K562 (cell line): ENCODE data around the gene ME3. TPM values are rescaled to one million over a fixed set of nuclear protein-coding genes. Genes with fewer than 3 reads are reported as not detected.

Experiments
- ATAC-seq: fragments of 200-7000 bp; cut with Tn5 transposase; 3 replicates; pipeline ENCODE4 v1.9.1; 2020; ENCODE audit warnings: moderate library complexity
- BruUV-seq: library from RNA; stranded (reverse); fragments of 400-500 nt; replicated peaks from 2 replicates; lab custom pipeline; 2021; lab: Mats Ljungman, UMichigan
- CTCF ChIA-PET: fragments of 300-600 bp; formaldehyde crosslinking; extraction: SDS; loops from one replicate; lab custom pipeline; 2021; ENCODE audit warnings: low intra/inter-chr PET ratio; lab: Yijun Ruan, JAX
- POLR2A ChIA-PET: fragments of 300-600, 350-650 bp; sonication (Branson Sonifier 250); formaldehyde crosslinking; extraction: SDS; loops from one replicate; lab custom pipeline; 2021; ENCODE audit warnings: antibody characterized with exemption, inconsistent platforms; lab: Yijun Ruan, JAX
- DNase-seq, 4 experiments: peaks; one replicate each; pipeline versions ENCODE4 v3.0.0 to v3.0.0-alpha.2; 2011 to 2018; ENCODE audit warnings: low spot score in 3 of 4, mixed read lengths in 3 of 4; ENCODE audit errors: extremely low read depth in 1 of 4
- FAIRE-seq: peaks from 2 replicates; lab custom pipeline; 2011; peaks lifted over from hg19 to GRCh38; lab: Jason Lieb, UNC
- H2AFZ ChIP-seq: 2 replicates; pipeline ENCODE4 v1.6.0; 2011; ENCODE audit warnings: low read depth, low read length, control low read depth, inconsistent platforms
- H3K27ac ChIP-seq: fragments of 200-600 bp; 3 replicates; pipeline ENCODE4 v1.8.0; 2011; ENCODE audit warnings: low read depth, mild to moderate bottlenecking, control low read depth, inconsistent platforms, low read length, moderate library complexity, mixed read lengths; ENCODE audit errors: extremely low read depth
- H3K27me3 ChIP-seq, 2 experiments: fragments of 300-600 bp in 1 of 2; 2 replicates in 1 of 2; 3 replicates in 1 of 2; pipeline versions ENCODE4 v1.6.0 to v1.8.0; 2011; ENCODE audit warnings: inconsistent platforms in 2 of 2, low read length in 2 of 2, mild to moderate bottlenecking in 1 of 2, mixed read lengths in 1 of 2, moderate library complexity in 1 of 2; ENCODE audit not compliant: control insufficient read depth in 2 of 2, insufficient read depth in 2 of 2
- H3K36me3 ChIP-seq: fragments of 300-600 bp; 3 replicates; pipeline ENCODE4 v1.8.0; 2011; ENCODE audit warnings: mild to moderate bottlenecking, low read length, inconsistent platforms; ENCODE audit not compliant: control insufficient read depth, insufficient read depth
- H3K4me1 ChIP-seq, 2 experiments: fragments of 200-600 bp in 1 of 2; replicated peaks in 1 of 2; 2 replicates in 1 of 2; 3 replicates in 1 of 2; pipeline versions ENCODE4 v1.5.1 to v1.8.0; 2011; ENCODE audit warnings: inconsistent platforms in 2 of 2, low read length in 2 of 2, mild to moderate bottlenecking in 1 of 2, mixed read lengths in 1 of 2, moderate library complexity in 1 of 2; ENCODE audit not compliant: control insufficient read depth in 2 of 2, insufficient read depth in 2 of 2
- H3K4me2 ChIP-seq: 2 replicates; pipeline ENCODE4 v1.6.1; 2011; ENCODE audit warnings: low read length, control low read depth, inconsistent platforms, mixed read lengths; ENCODE audit not compliant: insufficient read depth
- H3K4me3 ChIP-seq: fragments of 200-600 bp; sonication (generic), shearing (Covaris generic); 2 replicates; pipeline ENCODE4 v1.5.1; 2016; ENCODE audit warnings: control low read depth, inconsistent platforms
- H3K79me2 ChIP-seq: fragments of 200-600 bp; 3 replicates; pipeline ENCODE4 v1.8.0; 2011; ENCODE audit warnings: low read length, inconsistent platforms; ENCODE audit not compliant: control insufficient read depth, insufficient read depth
- H3K9ac ChIP-seq, 2 experiments: 2 replicates each; pipeline versions ENCODE4 v1.6.0 to v1.6.1; 2011; ENCODE audit warnings: low read depth in 2 of 2, low read length in 2 of 2, control low read depth in 1 of 2, inconsistent platforms in 1 of 2, mild to moderate bottlenecking in 1 of 2, mixed read lengths in 1 of 2; ENCODE audit not compliant: insufficient read depth in 1 of 2
- H3K9me1 ChIP-seq: one replicate; pipeline ENCODE4 v1.6.0; 2011; ENCODE audit warnings: inconsistent platforms, mild to moderate bottlenecking, low read length, moderate library complexity; ENCODE audit not compliant: control insufficient read depth, insufficient read depth
- H3K9me3 ChIP-seq: replicated peaks from 2 replicates; pipeline ENCODE4 v1.5.1; 2011; ENCODE audit warnings: low read depth, low read length, inconsistent platforms; ENCODE audit not compliant: control insufficient read depth, insufficient read depth
- H4K20me1 ChIP-seq: replicated peaks from 2 replicates; pipeline ENCODE4 v1.6.1; 2011; ENCODE audit warnings: low read length, inconsistent platforms, mixed read lengths; ENCODE audit not compliant: control insufficient read depth, insufficient read depth
- BMI1 ChIP-seq: fragments of 150-350 bp; IDR thresholded peaks from 2 replicates; pipeline ENCODE4 v1.6.1; 2014; ENCODE audit warnings: low read length
- CREM ChIP-seq: IDR thresholded peaks from 2 replicates; pipeline ENCODE4 v1.6.1; 2014; ENCODE audit warnings: antibody characterized with exemption, low read depth
- ELF2 ChIP-seq: fragments of 250-450 bp; sonication (Bioruptor Pico); IDR thresholded peaks from 2 replicates; pipeline ENCODE4 v1.5.0; 2021; ENCODE audit warnings: mild to moderate bottlenecking
- IRF2 ChIP-seq: sonication (generic); formaldehyde crosslinking; IDR thresholded peaks from 2 replicates; pipeline ENCODE4 v1.8.1; 2022; ENCODE audit warnings: mild to moderate bottlenecking, missing genetic modification reagents
- KAT2B ChIP-seq: IDR thresholded peaks from one replicate; pipeline ENCODE4 v1.6.1; 2012; ENCODE audit warnings: low read depth, mild to moderate bottlenecking, control low read depth, inconsistent platforms, low read length, moderate library complexity
- PYGO2 ChIP-seq: fragments of 450-650 bp; IDR thresholded peaks from 2 replicates; pipeline ENCODE4 v1.6.1; 2016; ENCODE audit warnings: mild to moderate bottlenecking, missing genetic modification characterization, moderate library complexity, missing compliant biosample characterization
- RFX1 ChIP-seq: fragments of 450-650 bp; IDR thresholded peaks from 2 replicates; pipeline ENCODE4 v1.6.1; 2016; ENCODE audit warnings: mild to moderate bottlenecking, moderate library complexity
- SRSF9 ChIP-seq: fragments of 200-400 bp; formaldehyde crosslinking; IDR thresholded peaks from 2 replicates; pipeline ENCODE4 v1.6.1; 2017; ENCODE audit warnings: low read depth, low read length, borderline replicate concordance
- U2AF1 ChIP-seq: fragments of 200-400 bp; formaldehyde crosslinking; optimal IDR thresholded peaks from 2 replicates; pipeline ENCODE3; 2017; ENCODE audit warnings: mild to moderate bottlenecking, low read depth, low read length, moderate library complexity
- ZNF830 ChIP-seq: fragments of 250-450 bp; sonication (Bioruptor Pico); IDR thresholded peaks from 2 replicates; pipeline ENCODE4 v1.5.0; 2021; ENCODE audit warnings: mild to moderate bottlenecking
- WGBS: fragments of 100-300 bp; shearing (Covaris generic); methylation state at CpG from one replicate; pipeline ENCODE4 v1.1.6; 2016; ENCODE audit warnings: low coverage, mixed read lengths; ENCODE audit not compliant: insufficient coverage; ENCODE audit errors: missing lambda C conversion rate; 5-methylcytosine and 5-hydroxymethylcytosine counted together
- in situ Hi-C: fragments of 300-500 bp; cut with MboI; formaldehyde crosslinking; loops from 4 replicates; pipeline ENCODE4 v1.15.0; 2018; ENCODE audit warnings: inconsistent platforms, mixed read lengths
- intact Hi-C: fragments of 100-400 bp; cut with micrococcal nuclease; formaldehyde crosslinking; loops from 2 replicates; pipeline ENCODE4 v1.14.2; 2022
- polyA plus RNA-seq, 8 experiments: library from polyadenylated mRNA; depleted of rRNA in 4 of 8; stranded (reverse) in 5 of 8; unstranded in 3 of 8; fragments of >200 nt; fragmentation: Nextera tagmentation in 2 of 8; fragmentation: Illumina TruSeq in 1 of 8; extraction: Ambion mirVana in 2 of 8; extraction: Trizol in 1 of 8; gene quantifications; 2 replicates each; pipeline versions ENCODE4 v1.2.1 to v1.2.3, GENCODE V29; 2011 to 2014; ENCODE audit warnings: inconsistent platforms in 1 of 8, missing spikeins in 1 of 8
- total RNA-seq, 7 experiments: library from RNA; depleted of rRNA in 6 of 7; stranded (reverse); fragments of >200 nt in 6 of 7; fragmentation: Illumina TruSeq in 2 of 7; extraction: Trizol in 2 of 7; gene quantifications; 2 replicates each; pipeline versions ENCODE4 v1.2.1 to v1.2.3, GENCODE V29; 2011 to 2021; ENCODE audit warnings: low replicate concordance in 1 of 7
- TF ChIP-seq, protein P1 (sequence below): sonication (generic); formaldehyde crosslinking; IDR thresholded peaks from 2 replicates; pipeline ENCODE4 v1.8.0; 2023; ENCODE audit warnings: mild to moderate bottlenecking, missing genetic modification reagents
- TF ChIP-seq, protein P2 (sequence below), 2 experiments: fragments of 450-650 bp; formaldehyde crosslinking in 1 of 2; IDR thresholded peaks; 2 replicates each; pipeline versions ENCODE4 v1.4.0 to v1.6.1; 2014 to 2020; ENCODE audit warnings: mild to moderate bottlenecking in 2 of 2, borderline replicate concordance in 1 of 2, low read depth in 1 of 2

Gene ME3
- total and polyA plus RNA-seq, 9 of the 15 experiments (the other 6 are each of a cell fraction or from before 2014, with no cell fraction given), result not detected

DNA sequence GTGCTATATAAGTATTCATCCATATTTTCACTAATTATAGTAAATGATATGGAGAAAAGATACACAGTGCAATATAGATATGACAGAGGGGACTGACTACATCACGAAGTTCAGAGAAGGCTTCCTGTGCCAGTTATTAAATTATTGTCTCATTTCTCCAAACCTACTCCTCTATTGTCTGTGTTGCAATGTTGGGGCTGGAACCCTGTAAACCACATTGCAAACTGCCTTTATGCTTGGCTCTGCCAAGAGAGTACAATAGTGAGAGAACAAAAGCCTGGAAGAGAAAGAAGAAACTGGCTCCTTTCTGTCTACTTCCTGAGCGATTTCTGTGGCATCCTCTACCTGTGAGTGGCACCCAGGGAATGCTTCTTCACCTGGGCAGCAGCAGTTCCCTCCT is 46.4 kb downstream of the ME3 start:
- CTCF ChIA-PET, result no interaction called here
- no peak for TF ChIP-seq KAT2B
- no peak for TF ChIP-seq ZNF830
- TF ChIP-seq ELF2 (CRISPR knock-in tag), result no peak
- no peak for TF ChIP-seq IRF2 (CRISPR knock-in tag)
- TF ChIP-seq, protein P1, sequence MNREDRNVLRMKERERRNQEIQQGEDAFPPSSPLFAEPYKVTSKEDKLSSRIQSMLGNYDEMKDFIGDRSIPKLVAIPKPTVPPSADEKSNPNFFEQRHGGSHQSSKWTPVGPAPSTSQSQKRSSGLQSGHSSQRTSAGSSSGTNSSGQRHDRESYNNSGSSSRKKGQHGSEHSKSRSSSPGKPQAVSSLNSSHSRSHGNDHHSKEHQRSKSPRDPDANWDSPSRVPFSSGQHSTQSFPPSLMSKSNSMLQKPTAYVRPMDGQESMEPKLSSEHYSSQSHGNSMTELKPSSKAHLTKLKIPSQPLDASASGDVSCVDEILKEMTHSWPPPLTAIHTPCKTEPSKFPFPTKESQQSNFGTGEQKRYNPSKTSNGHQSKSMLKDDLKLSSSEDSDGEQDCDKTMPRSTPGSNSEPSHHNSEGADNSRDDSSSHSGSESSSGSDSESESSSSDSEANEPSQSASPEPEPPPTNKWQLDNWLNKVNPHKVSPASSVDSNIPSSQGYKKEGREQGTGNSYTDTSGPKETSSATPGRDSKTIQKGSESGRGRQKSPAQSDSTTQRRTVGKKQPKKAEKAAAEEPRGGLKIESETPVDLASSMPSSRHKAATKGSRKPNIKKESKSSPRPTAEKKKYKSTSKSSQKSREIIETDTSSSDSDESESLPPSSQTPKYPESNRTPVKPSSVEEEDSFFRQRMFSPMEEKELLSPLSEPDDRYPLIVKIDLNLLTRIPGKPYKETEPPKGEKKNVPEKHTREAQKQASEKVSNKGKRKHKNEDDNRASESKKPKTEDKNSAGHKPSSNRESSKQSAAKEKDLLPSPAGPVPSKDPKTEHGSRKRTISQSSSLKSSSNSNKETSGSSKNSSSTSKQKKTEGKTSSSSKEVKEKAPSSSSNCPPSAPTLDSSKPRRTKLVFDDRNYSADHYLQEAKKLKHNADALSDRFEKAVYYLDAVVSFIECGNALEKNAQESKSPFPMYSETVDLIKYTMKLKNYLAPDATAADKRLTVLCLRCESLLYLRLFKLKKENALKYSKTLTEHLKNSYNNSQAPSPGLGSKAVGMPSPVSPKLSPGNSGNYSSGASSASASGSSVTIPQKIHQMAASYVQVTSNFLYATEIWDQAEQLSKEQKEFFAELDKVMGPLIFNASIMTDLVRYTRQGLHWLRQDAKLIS (CRISPR knock-in tag), result no peak
- TF ChIP-seq, protein P2, sequence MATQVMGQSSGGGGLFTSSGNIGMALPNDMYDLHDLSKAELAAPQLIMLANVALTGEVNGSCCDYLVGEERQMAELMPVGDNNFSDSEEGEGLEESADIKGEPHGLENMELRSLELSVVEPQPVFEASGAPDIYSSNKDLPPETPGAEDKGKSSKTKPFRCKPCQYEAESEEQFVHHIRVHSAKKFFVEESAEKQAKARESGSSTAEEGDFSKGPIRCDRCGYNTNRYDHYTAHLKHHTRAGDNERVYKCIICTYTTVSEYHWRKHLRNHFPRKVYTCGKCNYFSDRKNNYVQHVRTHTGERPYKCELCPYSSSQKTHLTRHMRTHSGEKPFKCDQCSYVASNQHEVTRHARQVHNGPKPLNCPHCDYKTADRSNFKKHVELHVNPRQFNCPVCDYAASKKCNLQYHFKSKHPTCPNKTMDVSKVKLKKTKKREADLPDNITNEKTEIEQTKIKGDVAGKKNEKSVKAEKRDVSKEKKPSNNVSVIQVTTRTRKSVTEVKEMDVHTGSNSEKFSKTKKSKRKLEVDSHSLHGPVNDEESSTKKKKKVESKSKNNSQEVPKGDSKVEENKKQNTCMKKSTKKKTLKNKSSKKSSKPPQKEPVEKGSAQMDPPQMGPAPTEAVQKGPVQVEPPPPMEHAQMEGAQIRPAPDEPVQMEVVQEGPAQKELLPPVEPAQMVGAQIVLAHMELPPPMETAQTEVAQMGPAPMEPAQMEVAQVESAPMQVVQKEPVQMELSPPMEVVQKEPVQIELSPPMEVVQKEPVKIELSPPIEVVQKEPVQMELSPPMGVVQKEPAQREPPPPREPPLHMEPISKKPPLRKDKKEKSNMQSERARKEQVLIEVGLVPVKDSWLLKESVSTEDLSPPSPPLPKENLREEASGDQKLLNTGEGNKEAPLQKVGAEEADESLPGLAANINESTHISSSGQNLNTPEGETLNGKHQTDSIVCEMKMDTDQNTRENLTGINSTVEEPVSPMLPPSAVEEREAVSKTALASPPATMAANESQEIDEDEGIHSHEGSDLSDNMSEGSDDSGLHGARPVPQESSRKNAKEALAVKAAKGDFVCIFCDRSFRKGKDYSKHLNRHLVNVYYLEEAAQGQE (IDR thresholded peaks at IDR 0.05; ENCODE audit: borderline replicate concordance), result no peak
- TF ChIP-seq, protein P2 (CRISPR knock-in tag; IDR thresholded peaks at IDR 0.05; ENCODE audit: low read depth), result no peak
- TF ChIP-seq BMI1, result no peak
- no peak for TF ChIP-seq PYGO2 (tag)
- TF ChIP-seq SRSF9, result no peak
- no peak for TF ChIP-seq U2AF1
- TF ChIP-seq RFX1, result no peak
- no peak for TF ChIP-seq CREM

More for the DNA sequence above, 46.4 kb downstream of the ME3 start:
- POLR2A ChIA-PET, result no interaction called here
- Histone ChIP-seq H3K36me3 (no peaks in the 10 kb centered on the region), H3K4me1 (no peaks in the 10 kb centered on the region), H3K4me2 (no peak overlapping the region), H2AFZ (no peak overlapping the region), H4K20me1 (no peaks in the 10 kb centered on the region), H3K9me1 (no peaks in the 10 kb centered on the region), H3K79me2 (no peaks in the 10 kb centered on the region), H3K9me3 (no peaks in the 10 kb centered on the region), H3K27me3 (0 out of 5 replicates have a peak, but pooled peaks cover 2 to 8% of the 10 kb centered on the region in 2 experiments), H3K27ac (no peak overlapping the region), H3K4me3 (no peak overlapping the region), H3K9ac (no peak overlapping the region)
- no TSS peak for BruUV-seq
- intact Hi-C loops (no loop called here), in situ Hi-C loops (no loop called here)
- FAIRE-seq (no peak), DNase-seq (no peak), ATAC-seq (no peak)
- 0% methylated on average over 2 of the region's 2 CpGs for WGBS
